Activated T-cell treated with anti-CD3 and anti-CD28 coated beads, Interleukin-2, amount 50 U/mL, for 4 hours (primary cell): ENCODE measurements around the gene GADD45A. TPM values are rescaled to one million over a fixed set of nuclear protein-coding genes. Genes with fewer than 3 reads are reported as not detected.
"Not testable (repeated sequence)": the region's sequence is repeated elsewhere in the genome, so short reads cannot be mapped to it uniquely, and the experiment has no call there.

Source experiments
- ATAC-seq, 2 donors: fragments of 200-7000 bp; cut with Tn5 transposase; one replicate each; pipeline ENCODE4 v1.10.0; 2021
- DNase-seq: peaks from one replicate; pipeline ENCODE4 v3.0.0-alpha.2; 2020
- H3K27me3 Mint-ChIP-seq: one replicate; pipeline ENCODE4 v1.8.0; 2021; ENCODE audit warnings: low read depth, mixed read lengths
- H3K36me3 Mint-ChIP-seq: one replicate; pipeline ENCODE4 v1.8.0; 2022; ENCODE audit warnings: mixed read lengths; ENCODE audit not compliant: insufficient read depth
- H3K4me1 Mint-ChIP-seq: one replicate; pipeline ENCODE4 v1.8.0; 2021; ENCODE audit warnings: low read depth, mixed read lengths
- H3K4me3 Mint-ChIP-seq: one replicate; pipeline ENCODE4 v1.8.0; 2021; ENCODE audit warnings: mild to moderate bottlenecking, moderate library complexity, mixed read lengths
- H3K9me3 Mint-ChIP-seq: one replicate; pipeline ENCODE4 v1.8.0; 2021; ENCODE audit warnings: mixed read lengths
- total RNA-seq, 3 donors: library from RNA; stranded (reverse); gene quantifications; one replicate each; pipeline ENCODE4 v1.2.1, GENCODE V29; 2021

GADD45A gene
- total RNA-seq, 3 donors from 2014 or later: 49.7 to 91.5 (median 56.9) TPM

- Mint-ChIP-seq H3K4me3 (no peak overlapping the region), H3K36me3 (no peaks in the 10 kb centered on the region)
These were observed 31.7 kb upstream of the GADD45A start for GRCh38 chr1:67653304-67653703.

GRCh38 chr1:67655581-67655980 is 29.4 kb upstream of the GADD45A start:
- Mint-ChIP-seq H3K36me3 (no peaks in the 10 kb centered on the region), H3K27me3 (peaks cover 14% of the 10 kb centered on the region), H3K4me1 (no peaks in the 10 kb centered on the region), H3K4me3 (no peak overlapping the region), H3K9me3 (no peaks in the 10 kb centered on the region)
- ATAC-seq (no peak), DNase-seq (no peak)

More at GRCh38 chr1:67653304-67653703, 31.7 kb upstream of the GADD45A start:
- peaks cover 4% of the 10 kb centered on the region for H3K27me3 Mint-ChIP-seq
- H3K9me3 Mint-ChIP-seq: no peaks in the 10 kb centered on the region
- ATAC-seq (no peak), DNase-seq (no peak)
- H3K4me1 Mint-ChIP-seq: no peaks in the 10 kb centered on the region

- not testable (repeated sequence) for H3K4me1 Mint-ChIP-seq, ATAC-seq, H3K9me3 Mint-ChIP-seq, H3K36me3 Mint-ChIP-seq, H3K4me3 Mint-ChIP-seq, DNase-seq
- peaks cover 24% of the 10 kb centered on the region for H3K27me3 Mint-ChIP-seq
These were observed 27.8 kb upstream of the GADD45A start for GRCh38 chr1:67657152-67657551.

- DNase-seq (no peak), ATAC-seq (no peak)
- Mint-ChIP-seq H3K36me3 (no peaks in the 10 kb centered on the region), H3K27me3 (peaks cover 29% of the 10 kb centered on the region), H3K9me3 (no peaks in the 10 kb centered on the region), H3K4me3 (no peak overlapping the region), H3K4me1 (no peaks in the 10 kb centered on the region)
These were observed 25.8 kb upstream of the GADD45A start for GRCh38 chr1:67659229-67659628.

- H3K4me3 Mint-ChIP-seq: no peak overlapping the region
- H3K27me3 Mint-ChIP-seq: peaks cover 43% of the 10 kb centered on the region
- H3K9me3 Mint-ChIP-seq: no peaks in the 10 kb centered on the region
- ATAC-seq (no peak), DNase-seq (no peak)
- H3K4me1 Mint-ChIP-seq: no peaks in the 10 kb centered on the region
- no peaks in the 10 kb centered on the region for H3K36me3 Mint-ChIP-seq
These were observed 22.1 kb upstream of the GADD45A start for GRCh38 chr1:67662884-67663283.

- DNase-seq (no peak), ATAC-seq (no peak)
- Mint-ChIP-seq H3K9me3 (no peaks in the 10 kb centered on the region), H3K4me3 (no peak overlapping the region), H3K36me3 (no peaks in the 10 kb centered on the region), H3K4me1 (no peaks in the 10 kb centered on the region), H3K27me3 (peaks cover 42% of the 10 kb centered on the region)
These were observed 21.0 kb upstream of the GADD45A start for GRCh38 chr1:67664048-67664447.

GRCh38 chr1:67665307-67665706 is 19.7 kb upstream of the GADD45A start:
- not testable (repeated sequence) for DNase-seq, ATAC-seq, H3K9me3 Mint-ChIP-seq, H3K4me1 Mint-ChIP-seq, H3K4me3 Mint-ChIP-seq, H3K36me3 Mint-ChIP-seq
- peaks cover 39% of the 10 kb centered on the region for H3K27me3 Mint-ChIP-seq

- H3K9me3 Mint-ChIP-seq: no peaks in the 10 kb centered on the region
- no peak for DNase-seq
- H3K27me3 Mint-ChIP-seq: peaks cover 37% of the 10 kb centered on the region
- no peaks in the 10 kb centered on the region for H3K4me1 Mint-ChIP-seq
- no peaks in the 10 kb centered on the region for H3K36me3 Mint-ChIP-seq
- H3K4me3 Mint-ChIP-seq: no peak overlapping the region
- no peak for ATAC-seq
These were observed 18.4 kb upstream of the GADD45A start for GRCh38 chr1:67666636-67667035.

- peaks cover 36% of the 10 kb centered on the region for H3K27me3 Mint-ChIP-seq
- H3K36me3 Mint-ChIP-seq: no peaks in the 10 kb centered on the region
- peaks cover 3% of the 10 kb centered on the region for H3K4me1 Mint-ChIP-seq
- H3K9me3 Mint-ChIP-seq: no peaks in the 10 kb centered on the region
- no peak overlapping the region for H3K4me3 Mint-ChIP-seq
- no peak for DNase-seq
- no peak for ATAC-seq
These were observed 16.3 kb upstream of the GADD45A start for GRCh38 chr1:67668660-67669059.

GRCh38 chr1:67672260-67672803 is 12.7 kb upstream of the GADD45A start:
- Mint-ChIP-seq H3K4me3 (no peak overlapping the region), H3K4me1 (peaks cover 20% of the 10 kb centered on the region), H3K9me3 (no peaks in the 10 kb centered on the region), H3K27me3 (peaks cover 22% of the 10 kb centered on the region), H3K36me3 (no peaks in the 10 kb centered on the region)
- ATAC-seq (no peak), DNase-seq (no peak)

GRCh38 chr1:67673468-67674201 is 11.4 kb upstream of the GADD45A start:
- no peaks in the 10 kb centered on the region for H3K36me3 Mint-ChIP-seq
- DNase-seq (no peak), ATAC-seq (no peak)
- H3K4me1 Mint-ChIP-seq: peaks cover 20% of the 10 kb centered on the region
- H3K9me3 Mint-ChIP-seq: no peaks in the 10 kb centered on the region
- peaks cover 16% of the 10 kb centered on the region for H3K27me3 Mint-ChIP-seq
- H3K4me3 Mint-ChIP-seq: no peak overlapping the region

GRCh38 chr1:67674260-67675011 is 10.6 kb upstream of the GADD45A start:
- Mint-ChIP-seq H3K36me3 (no peaks in the 10 kb centered on the region), H3K4me1 (peaks cover 20% of the 10 kb centered on the region), H3K9me3 (no peaks in the 10 kb centered on the region), H3K27me3 (peaks cover 16% of the 10 kb centered on the region), H3K4me3 (peak overlapping the region; percentile 59)
- ATAC-seq (peak; percentile 71 to 75), DNase-seq (peak; percentile 19)

- Mint-ChIP-seq H3K4me1 (peaks cover 22% of the 10 kb centered on the region), H3K4me3 (no peak overlapping the region), H3K9me3 (no peaks in the 10 kb centered on the region), H3K27me3 (peaks cover 13% of the 10 kb centered on the region), H3K36me3 (no peaks in the 10 kb centered on the region)
- no peak for DNase-seq
- ATAC-seq: no peak
These were observed 9.2 kb upstream of the GADD45A start for GRCh38 chr1:67675800-67676199.

- no peak for DNase-seq
- no peaks in the 10 kb centered on the region for H3K36me3 Mint-ChIP-seq
- H3K4me3 Mint-ChIP-seq: no peak overlapping the region
- no peaks in the 10 kb centered on the region for H3K9me3 Mint-ChIP-seq
- H3K4me1 Mint-ChIP-seq: peaks cover 22% of the 10 kb centered on the region
- no peak for ATAC-seq
- peaks cover 9% of the 10 kb centered on the region for H3K27me3 Mint-ChIP-seq
These were observed 8.7 kb upstream of the GADD45A start for GRCh38 chr1:67676287-67676686.

- H3K27me3 Mint-ChIP-seq: peaks cover 6% of the 10 kb centered on the region
- peaks cover 23% of the 10 kb centered on the region for H3K4me1 Mint-ChIP-seq
- H3K4me3 Mint-ChIP-seq: no peak overlapping the region
- no peaks in the 10 kb centered on the region for H3K9me3 Mint-ChIP-seq
- ATAC-seq (no peak), DNase-seq (no peak)
- no peaks in the 10 kb centered on the region for H3K36me3 Mint-ChIP-seq
These were observed 8.1 kb upstream of the GADD45A start for GRCh38 chr1:67676946-67677345.
